HCEC 1CT (cell line): Measurements from ENCODE around the gene JAG2.

Experiments
- DNase-seq: peaks from one replicate; pipeline ENCODE4 v3.0.0-alpha.2; 2017

Gene JAG2

DNA sequence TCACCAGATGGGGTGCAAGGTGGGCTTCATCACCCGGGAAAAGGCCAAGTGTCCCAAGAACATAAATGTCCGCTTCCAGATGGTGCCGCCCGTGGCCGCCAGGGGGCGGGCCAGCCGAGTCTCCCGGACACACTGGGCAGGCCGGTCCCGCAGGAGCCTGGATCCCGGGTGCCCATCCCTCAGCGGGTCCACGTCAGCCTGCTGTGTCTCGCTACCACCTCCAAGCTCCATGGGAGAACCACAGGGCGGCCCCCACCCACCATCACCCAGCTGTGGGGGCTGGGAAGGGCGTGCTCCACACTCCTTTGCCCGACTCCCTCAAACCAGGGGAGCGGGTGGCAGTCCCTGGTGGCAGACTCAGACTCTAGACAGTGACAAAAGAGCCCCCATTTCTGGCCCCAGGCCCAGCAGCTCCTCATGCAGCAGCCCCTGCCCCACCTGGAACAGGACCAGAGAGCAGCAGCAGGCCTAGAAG lies 34.5 kb upstream of the JAG2 start:
- peak; percentile 41 for DNase-seq

DNA sequence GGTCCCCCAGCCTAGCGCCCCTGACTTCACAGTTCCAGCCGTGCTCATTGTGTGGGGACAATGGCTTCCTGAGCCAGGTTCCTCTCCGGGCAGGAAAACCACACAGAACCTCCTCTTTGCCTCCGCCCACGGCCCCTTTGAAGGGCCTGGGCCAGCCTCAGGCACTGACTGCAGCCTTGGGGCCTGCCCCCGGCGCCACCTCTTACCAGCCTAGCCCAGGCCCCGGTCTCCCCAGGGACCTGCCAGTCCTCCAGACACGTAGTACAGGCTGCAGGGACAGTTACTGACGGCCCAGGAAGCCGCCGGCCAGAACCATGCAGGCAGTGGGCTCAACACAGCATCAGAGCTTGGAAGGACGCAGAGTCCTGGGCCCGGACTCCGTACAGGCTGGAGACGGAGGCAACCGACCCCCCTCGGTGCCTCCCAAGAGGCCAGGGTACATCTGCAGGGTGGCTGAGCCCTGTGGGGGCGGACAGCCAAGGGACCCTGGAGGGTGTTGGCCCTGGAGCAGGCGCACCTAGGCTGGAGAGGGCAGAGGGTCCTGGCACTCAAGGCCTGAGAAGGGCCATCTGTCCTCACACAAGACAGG lies 33.4 kb upstream of the JAG2 start:
- DNase-seq: no peak

DNA sequence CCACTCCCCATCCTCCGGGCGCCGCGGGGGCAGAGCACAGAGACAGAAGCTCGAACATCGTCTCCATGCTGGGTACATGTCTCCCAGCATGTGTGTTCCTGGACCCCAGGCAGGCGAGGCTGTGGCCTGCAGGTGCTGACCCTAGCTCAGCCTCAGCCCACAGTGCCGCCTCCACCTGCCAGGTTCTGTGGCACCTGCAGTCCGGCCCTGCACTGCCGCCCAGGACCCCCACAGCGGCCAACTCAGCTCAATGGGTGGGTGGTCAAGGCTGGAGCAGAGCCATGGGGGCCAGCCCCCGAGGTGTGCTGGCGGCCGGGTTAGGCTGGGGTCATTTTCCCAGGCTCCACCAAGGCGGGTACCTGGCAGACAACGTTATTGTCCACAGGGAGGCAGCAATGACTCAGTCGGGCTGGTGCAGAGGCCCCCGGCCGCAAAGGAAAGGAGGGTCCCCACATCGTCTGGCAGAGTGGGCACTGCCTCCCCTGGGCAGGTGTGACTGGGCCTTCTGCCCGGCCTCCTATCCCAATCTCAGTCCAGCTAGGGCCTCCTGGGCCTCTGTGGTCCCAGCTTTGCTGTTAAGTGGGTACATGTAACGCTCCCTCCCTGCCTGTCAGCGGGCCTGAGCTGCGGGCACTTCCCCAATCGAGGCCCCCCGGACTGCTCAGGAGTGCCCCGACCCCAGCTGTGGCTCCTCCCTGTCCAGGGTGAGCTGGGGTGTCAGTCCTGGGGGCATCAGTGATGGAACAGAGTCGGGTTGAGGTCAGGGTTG lies 32.8 kb upstream of the JAG2 start:
- no peak for DNase-seq

DNA sequence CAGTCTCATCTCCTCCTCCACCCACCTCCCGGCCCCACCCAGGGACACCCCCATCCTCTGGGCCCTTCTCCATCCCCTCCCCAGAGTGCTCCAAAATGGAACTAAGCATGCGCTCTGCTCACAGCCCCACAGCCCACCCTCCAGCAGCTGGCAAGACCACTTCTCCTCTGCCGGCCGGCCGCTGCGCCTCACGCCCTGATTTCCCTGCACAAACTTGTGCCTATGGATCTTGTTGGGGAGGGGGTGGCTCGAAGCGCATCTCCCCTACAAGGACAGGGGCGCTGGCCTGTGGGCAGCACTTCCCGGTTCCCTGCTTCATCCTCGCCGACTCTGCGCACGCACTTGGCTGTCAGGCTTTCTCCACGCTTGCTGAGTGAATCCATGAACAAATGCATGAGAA lies 32.1 kb upstream of the JAG2 start:
- no peak for DNase-seq

DNA sequence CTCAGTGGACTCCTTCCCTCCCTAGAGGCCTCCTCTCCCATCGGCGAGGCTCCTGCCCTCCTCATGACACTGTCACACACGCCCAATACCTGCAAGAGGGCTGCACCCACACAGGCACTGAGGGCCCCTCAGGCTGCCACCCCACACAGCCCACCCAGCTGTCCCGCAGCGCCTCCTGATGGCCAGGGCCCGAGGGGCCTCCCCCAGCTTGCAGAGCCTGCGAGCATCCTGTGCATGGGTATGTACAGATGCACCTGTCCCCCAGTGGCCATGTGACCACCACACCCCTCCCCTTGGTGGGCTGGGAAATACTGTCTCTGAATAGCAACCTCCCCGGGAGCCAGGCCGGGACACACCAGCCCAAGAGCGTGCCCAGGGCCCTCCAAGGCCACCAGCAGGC lies 31.5 kb upstream of the JAG2 start:
- DNase-seq: no peak

DNA sequence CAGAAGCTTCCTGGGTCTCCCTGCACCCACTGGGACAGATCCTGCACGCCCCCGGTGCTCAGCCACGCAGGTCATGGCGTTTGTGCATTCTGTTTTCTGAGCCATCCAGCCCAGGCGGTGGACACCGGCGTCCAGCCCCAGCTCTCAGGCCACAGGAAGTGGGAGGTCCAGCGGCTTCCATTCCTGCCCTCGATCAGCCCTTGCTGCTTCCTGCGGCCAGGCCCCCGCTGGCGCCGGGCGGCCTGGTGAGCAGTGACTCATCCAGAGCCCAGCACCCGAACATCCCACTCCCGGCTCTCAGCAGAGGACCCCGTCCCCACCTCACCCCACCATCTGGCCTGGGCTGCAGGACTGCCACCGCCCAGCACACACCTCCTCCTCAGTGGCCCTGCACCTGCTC lies 30.5 kb upstream of the JAG2 start:
- DNase-seq: peak; percentile 31

DNA sequence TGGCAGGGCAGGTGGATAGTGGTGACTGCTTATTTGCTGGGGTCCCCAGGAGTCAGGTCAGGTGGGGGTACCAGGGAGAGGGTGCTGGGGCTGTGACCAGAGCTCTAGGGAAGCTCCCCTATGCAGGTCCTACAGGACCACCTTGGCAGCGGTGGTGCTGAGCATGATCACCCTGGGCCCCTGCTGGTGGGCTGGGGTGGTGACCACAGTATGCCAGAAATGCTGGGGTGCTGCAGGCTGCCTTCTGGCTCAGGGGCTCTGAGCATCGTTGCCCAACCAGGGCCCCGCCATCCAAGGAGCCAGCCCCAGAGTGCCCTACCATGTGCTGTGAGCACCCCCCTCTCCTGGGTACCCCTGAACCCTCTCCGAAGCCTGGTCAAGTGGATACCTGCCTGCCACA lies 30.0 kb upstream of the JAG2 start:
- DNase-seq: no peak

DNA sequence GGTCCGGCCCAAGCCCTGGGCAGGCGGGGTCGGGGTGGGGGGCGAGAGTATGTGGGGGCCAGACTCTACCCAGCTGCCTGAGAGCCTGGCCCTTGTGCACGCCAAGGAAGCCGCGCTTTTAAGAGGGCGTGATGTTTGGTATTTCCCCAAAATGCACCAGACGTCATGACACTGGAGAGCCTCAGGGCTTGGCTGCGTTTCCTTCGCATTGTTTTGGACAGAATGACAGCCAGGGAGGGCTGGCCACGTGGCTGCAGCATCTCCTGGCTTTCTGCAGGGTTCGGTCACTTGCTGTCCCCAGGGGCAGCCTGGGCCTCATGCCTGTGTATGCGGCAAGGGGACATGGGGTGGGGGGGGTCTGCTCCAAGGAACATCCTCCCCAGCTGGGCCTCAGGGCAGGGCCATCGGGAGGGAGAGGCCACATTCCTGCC lies 28.6 kb upstream of the JAG2 start:
- DNase-seq: peak; percentile 20

DNA sequence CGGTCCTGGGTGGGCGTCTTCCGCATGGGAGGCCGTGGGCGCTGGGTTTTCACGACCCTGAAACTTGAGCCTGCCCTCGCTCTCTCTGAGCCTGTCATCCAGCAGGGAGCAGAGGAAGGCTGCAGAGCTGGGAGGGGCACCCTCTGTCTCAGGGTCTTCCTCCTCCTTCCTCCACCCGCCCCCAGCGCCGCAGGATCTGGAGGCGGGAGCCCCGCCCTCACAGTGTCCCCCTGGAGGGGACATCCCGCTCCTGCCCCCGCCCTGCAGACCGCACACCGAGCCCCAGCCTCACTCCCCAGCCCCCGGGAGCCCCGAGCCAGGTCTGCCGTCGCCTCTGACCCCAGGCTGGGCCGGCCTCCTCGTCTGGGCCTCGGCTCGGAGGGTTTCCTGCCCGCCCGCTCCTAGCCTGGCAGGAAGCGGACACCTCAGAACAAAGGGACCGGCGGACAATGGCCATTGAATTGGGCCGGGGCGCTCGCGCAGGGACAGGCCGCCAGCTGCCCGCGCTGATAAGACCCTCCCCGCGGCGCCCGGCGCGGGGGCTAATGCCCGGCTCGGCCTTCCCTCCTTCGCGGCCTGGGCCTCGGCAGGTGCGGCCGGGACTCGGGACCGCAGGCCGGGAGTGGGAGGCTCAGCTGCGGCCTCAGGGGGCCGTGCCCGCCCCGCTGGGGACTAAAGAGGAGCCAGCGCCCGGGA lies 27.8 kb upstream of the JAG2 start:
- DNase-seq: no peak

DNA sequence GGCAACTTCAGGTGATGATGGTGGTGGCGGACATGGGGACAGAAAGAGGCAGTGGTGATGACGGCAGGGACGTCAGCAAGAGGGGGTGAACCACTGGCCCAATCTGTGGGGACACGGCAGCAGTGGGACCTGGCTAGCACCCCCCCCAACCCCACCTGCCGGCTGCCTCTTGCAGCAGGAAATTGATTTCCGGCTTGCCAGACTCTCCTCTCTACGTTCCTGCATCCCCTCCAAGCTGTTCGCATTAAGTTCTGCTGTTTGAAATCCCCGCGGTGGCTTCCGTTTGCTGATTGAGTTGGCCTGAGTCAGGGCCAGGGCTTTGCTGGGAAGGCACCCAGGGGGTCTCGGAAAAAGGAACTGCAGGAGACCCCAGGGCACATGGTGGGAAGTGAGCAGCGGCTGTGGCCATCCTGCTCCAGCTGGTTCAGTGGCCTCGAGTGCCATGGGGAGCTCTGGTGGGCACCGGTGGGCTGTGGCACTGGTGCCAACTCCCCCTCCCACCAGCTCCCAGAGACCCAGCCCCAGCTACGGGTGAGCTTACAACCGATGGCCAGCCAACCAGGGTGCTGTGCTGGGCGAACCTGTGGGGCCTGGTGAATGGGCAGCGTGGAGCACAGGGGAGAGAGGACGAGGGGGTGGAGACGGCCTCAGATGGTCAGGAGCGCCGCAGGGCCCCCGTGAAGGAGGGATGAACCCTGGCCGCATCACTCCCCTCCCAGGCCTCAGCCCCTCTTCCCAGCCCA lies 27.1 kb upstream of the JAG2 start:
- no peak for DNase-seq

DNA sequence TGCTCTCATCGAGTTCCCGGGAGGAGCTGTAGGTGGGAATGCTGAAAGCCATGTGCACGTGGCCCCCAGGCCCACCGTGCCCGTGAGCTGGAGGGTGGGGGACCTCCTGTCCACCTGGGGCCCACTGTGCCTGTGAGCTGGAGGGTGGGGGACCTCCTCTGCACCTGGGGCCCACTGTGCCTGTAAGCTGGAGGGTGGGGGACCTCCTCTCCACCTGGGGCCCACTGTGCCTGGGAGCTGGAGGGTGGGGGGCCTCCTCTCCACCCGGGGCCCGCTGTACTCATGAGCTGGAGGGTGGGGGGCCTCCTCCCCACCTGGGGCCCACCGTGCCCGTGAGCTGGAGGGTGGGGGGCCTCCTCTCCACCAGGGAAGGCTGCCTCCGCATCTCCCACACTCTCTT lies 26.5 kb upstream of the JAG2 start:
- DNase-seq: no peak

DNA sequence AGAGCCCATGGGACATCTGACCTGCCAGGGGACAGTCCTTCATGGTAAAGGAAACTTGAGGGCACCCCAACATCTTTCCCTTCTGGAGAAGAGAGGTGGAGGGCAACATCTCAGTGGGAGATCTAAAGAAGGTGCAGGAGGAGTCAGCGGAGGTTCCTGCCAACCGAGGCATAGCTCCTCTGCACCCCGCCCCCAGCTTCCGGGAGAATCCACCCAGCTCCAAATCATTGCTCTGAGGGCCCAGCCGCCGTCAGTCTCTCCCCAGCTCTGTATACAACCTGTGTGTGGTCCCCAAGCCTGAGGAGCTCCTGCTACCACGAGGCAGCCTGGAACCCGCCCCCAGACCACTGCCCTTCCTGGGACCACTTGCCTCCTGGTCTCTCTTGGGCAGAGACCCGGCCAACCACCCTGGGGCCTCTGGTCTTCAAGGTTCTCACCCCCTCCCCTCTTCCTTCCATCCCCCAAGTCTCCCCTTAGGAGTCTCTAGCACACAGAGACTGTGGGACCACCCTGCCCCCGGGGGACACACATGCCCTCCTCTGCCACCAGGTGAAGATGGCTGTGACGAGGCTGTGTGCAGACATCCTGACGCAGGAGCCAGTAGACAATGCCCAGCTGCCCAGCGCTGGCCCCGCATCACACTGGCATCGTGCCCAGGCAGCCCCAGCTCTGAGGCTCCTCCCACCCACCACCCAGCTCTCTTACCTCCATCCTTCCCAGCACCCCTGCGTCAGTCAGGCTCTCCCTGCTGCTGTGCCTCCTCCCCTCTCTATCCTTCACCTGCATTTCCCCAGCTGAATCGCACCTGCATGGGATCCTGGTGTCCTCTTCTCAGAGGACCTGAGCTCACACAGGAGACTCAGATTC lies 25.6 kb upstream of the JAG2 start:
- DNase-seq: no peak

DNA sequence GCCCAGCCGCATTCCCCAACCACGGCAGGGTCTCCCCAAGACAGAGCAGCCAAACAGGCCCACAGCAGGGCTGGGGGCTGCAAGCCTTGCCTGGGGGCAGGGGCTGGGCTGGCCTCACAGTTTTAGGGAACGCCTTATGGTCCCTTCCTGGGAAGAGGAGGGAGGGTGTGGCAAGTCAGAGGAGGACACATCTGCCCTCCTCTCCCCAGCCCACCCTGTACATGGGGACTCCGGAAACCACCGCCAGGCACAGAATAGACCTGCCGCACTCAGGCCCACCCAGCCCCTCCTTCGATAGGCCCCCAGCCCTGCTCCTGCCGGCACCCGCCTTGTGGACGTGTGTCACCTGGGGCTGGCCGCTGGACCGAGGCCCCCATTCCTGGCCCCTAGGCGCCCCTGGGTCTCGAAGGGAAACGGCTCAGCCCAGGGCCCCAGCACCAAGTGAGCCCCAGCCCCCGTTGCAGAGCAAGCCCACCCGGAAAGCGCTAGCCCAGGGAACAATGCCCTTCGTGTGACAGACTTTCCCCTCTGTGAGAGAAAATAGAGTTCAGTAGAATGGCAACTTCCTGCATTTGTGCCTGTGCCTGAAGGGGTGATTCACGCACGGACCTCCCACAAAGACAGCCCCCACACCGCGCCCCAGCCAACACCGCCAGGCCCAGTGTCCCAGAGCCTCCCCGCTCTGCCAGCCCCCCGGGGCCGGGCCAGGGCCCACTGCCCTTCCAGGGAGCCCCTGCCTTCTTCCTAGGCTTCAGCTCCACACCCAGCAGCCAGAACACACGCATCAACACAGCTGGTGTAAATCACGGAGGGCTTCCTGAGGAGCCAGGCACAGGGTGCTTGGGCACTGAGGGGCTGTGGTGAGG lies 24.5 kb upstream of the JAG2 start:
- DNase-seq: peak; percentile 20

DNA sequence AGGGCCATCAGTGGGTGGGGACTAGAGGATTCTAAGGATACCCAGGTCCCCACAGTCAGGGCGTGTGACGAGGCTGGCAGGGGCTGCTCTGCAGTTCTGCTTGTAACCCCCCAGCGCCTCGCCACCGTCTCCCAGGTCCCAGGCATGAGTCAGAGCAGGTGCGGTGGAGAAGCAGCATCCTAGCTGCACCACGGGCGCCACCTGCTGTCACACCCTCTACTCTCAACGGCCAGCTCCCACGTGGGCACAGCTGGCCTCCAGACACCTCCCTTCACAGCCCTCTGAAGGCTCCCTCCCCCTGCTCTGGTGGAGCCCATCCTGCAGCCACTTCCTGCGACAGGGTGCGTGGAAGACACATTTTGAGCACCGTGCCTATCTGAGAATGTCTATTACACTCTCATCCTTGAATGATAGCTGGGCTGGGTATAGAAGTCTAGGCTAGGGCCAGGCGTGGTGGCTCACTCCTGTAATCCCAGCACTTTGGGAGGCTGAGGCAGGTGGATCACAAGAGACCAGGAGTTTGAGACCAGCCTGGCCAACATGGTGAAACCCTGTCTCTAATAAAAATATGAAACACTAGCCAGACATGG lies 19.5 kb upstream of the JAG2 start:
- DNase-seq: no peak

DNA sequence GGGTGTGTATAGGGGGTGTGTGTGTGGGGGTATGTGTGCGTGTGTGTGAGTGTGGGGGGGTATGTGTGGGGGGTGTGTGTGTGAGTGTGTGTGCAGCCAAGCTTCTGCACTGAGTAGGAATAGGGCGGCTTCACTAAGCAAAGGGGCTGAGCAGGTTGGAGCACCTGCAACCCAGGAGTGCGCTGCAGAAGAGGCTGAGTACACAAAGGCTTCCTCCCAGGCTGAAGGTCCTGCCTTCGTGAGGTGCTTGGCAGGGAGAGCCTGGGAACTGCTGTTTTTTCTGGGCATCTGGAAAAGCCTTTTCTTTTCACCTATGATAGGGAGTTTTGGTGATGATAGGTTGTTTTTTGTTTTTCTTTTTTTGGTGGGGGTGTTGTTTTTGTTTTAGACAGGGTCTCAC lies 18.5 kb upstream of the JAG2 start:
- DNase-seq: no peak

DNA sequence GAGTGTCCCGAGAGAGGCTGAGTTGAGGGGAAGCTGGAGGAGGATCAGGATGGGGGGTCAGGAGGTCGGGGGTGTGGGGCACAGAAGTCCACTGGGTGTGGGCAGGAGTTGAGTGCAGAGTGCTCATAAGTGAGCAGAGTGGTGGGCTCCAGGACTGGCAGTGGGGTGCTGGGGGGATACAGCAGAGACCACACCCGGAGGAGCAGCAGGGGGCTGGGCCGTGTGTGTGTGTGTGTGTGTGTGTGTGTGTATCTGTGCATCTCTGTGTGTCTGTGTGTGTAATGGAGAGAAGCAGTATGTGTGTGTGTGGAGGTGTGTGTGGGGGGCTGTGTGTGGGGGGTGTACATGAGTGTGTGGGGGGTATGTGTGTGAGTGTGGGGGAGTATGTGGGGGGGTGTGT lies 17.4 kb upstream of the JAG2 start:
- DNase-seq: no peak

DNA sequence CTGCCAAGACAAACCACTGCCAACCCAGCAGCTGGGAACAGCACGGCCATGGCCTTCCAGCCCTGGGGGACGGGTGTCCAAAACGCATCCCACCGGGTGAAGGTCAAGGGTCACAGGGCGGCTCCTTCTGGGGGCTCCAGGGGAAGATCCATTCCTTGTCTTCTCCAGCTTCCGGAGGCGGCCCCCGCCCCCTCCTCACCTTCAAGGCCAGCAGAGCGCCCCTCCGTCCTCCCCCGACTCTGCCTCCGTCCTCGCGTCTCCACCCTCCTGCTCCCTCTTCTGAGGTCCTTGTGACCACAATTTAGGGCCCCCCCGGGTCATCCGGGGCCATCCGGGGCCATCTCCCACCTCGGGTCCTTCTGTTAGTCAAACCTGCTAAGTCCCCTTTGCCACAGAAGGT lies 16.4 kb upstream of the JAG2 start:
- no peak for DNase-seq

DNA sequence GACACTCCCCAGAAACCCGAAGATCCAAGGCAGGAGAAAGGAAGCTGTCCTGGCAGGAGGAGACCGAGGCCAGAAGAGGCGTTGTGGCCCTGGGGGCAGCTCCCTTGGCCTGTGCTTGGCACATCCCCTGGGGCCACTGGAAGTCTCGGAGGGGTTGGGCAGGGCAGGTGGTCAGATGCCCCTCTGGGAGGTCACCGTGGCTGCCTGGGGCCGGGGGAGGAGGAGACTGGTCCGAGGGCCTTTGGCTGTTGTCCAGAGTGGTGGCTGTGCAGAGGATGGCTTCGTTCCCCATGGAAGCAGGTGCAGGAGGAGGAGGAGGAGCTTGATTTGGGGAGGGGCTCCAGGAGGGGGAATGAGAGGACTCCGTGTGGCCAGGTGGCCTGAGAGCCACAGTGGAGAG lies 15.9 kb upstream of the JAG2 start:
- DNase-seq: no peak

DNA sequence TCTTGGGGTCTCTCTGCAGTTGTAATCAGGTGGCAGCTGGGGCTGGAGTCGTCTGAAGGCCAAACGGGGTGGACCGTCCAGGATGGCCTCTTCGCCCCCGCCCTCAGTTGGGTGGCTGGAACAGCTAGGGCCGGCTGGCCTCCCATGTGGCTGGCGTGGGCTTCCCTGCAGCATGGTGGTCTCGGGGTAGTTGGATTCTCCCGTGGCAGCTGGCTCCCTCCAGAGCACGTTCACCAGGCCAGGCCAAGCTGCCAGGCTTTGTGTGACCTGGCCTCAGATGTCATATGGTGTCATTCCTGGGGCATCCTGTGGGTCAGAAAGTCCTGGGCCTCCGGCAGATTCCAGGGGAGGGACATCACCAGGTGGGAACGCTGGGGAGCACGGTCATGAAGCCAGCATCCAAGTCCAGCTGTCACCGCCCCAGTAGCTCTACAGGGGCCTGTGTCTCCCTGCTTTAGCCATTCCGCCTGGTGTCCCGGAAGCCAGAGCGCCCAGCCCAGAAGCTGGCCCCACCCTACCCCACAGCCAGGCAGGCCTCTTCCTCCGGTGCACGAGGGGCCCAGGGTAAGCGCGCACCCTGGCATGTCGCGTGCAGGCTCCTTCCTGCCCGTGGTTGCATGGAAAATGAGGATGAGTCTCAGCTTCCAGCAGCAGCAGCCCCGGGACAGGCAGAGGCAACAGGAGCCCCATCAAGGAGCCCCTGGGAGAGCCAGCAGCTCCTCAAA lies 13.9 kb upstream of the JAG2 start:
- DNase-seq: no peak

DNA sequence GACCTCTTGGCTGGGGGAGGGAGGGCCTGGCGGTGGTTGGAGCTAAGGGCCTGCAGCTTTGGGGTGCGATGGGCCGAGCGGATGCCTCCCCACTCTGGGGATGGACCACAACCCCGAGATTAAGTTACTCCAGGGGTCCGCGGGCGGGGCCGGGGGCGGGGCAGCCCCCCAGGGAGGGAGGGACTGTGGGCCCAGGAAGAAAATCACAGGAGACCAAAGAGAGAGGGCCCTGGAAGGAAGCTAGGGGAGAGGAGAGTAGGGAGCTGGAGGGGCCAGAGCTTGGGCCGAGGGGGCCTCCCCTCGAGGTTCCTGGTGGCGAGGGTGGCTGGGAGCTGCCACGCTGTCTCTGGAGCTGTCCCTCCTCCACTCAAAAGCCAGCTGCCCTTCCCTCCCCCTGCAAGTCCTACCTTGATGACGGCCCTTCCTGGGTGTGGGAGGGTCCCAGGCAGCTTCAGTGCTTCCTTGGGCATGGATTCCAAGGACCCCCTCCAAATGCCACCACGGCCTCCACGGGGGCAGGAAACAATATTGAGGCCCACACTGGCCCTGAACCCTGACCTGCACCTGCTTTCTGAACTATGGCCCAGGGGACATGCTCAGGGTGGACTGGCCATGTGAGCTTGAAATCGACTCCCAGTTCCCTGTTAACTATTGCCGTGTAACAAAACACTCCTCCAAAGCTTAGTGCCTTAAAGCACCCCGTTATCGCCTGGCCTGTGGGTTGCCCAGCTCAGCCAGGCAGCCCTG lies 13.1 kb upstream of the JAG2 start:
- no peak for DNase-seq
